ENCODE results near the gene RNF223.

Gene RNF223

DNA sequence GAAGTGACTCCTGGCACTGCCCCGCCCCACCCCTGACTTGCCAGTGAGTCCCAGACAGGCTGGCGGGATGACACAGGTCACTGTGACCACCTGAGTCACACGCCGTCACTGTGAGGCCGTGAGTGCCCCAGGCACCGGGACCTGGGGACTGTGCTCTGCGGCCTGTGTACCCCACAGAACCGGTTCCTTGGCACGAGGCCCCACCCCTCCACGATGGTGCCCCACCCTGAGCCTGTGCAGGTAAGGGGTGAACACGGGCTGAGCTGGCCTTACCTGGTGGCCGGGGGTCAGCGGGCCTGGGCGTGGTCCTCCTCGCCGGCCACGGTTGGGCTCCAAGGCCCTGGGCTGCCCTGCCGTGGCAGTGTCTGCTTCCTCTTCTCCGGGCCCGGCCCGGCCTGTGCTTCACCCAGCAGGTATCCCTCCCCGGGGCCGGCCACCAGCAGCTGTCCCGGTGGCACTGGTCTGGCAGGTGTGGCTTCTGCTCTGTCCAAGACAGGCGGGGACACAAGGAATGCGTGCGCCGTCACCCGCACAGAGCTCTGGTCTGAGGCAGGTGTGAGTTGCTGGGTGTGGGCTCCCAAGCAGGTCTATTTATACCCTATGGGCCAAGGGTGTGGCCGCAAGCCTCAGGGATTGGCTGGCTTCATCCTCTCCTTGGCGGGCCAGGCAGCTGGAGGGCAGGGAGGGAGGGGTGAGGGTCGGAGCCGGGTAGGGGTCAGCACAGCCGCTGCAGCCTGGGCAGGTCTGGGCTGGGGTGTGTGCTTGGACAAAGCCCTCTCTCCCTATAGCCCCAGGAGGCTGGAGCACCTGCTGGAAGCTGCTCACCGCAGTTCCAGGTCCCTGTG is at the start of gene RNF223:
RNF223 (minus strand) TSS at position 564 of the 845 bp plus-strand sequence. CDS start 1,740 bp downstream, outside the sequence.
- no peak for DNase-seq

DNA sequence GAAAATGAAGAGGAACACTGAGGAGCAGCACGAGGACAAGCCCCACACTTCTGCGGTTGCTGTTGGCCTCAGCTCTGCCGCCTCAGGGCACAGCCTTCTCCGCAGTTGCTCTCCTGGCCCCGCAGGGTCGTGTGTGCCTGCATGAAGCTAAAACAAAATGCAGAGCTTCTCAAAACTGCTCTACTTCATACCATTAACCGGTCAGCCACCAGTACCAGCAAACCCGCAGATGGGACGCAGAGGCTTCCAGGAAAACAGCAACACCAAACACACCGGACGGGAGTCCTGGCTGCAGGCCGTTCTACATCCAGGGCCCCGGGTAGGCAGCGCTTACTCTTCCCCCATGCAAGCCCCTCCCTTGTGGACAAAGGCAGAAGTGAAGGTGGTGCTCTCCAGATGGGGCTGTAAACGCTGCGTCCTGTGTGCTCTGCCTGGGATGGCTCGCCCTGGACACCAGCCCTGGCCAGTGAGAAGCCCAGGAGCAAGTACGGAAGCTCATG is 48.9 kb upstream of the RNF223 start:
- DNase-seq = no peak

DNA sequence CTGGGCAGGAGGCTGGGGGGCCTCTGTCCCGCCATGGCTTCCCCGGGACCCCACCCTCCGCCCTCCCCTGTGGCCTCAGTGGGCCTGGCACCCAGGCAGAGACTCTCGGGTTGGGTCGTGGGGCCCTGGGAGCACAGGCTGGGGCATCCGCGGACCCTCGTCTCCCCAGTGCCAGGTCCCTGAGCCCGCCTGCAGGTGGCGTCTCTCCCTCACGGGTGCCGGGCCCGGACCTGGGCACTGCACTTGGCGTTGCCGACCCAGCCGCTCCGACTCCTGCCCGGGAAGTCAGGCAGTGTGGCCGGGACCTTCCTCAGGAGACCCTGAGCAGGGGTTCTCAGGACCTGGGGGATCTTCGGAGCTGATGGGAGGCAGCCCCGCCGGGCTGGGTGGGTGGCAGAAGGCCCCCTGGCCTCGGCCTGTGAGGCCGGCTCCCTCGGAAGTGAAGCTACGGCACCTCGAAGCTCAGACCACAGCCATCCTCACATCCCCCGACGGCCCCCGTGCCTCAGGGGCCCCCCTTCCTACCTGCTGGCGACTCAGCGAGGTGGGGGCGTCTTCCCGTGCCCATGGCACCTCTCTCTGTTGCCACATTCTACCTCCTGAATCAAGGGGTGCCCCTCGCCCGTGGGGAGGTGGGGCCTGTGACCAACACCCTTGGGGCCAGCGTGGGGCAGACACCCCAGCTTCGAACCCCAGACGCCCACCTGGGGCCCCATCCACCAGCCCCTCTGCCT is 48.1 kb upstream of the RNF223 start:
- DNase-seq = no peak

DNA sequence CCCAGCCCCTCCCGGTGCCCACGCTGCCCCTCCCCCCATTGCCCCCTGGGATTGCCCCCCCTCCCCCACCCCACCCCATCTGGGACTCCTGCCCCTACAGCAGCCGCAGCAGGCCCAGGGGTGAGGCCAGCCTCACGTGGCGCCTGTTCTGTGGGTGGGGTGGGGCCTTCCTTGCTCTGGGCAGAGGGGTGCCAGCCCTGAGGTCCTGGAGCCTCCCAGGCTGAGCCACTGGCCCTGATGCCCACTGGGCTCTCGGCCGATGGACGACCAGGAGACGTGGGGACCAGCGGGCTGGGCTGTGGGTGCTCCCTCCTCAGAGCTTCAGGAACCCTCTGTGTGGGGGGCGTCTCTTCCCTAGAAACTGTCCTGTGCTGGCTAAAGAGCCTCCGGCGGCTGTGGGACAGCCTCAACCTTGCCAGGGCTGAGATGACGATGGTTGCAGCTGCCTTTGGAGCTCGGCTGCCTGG is 47.5 kb upstream of the RNF223 start:
- no peak for DNase-seq

DNA sequence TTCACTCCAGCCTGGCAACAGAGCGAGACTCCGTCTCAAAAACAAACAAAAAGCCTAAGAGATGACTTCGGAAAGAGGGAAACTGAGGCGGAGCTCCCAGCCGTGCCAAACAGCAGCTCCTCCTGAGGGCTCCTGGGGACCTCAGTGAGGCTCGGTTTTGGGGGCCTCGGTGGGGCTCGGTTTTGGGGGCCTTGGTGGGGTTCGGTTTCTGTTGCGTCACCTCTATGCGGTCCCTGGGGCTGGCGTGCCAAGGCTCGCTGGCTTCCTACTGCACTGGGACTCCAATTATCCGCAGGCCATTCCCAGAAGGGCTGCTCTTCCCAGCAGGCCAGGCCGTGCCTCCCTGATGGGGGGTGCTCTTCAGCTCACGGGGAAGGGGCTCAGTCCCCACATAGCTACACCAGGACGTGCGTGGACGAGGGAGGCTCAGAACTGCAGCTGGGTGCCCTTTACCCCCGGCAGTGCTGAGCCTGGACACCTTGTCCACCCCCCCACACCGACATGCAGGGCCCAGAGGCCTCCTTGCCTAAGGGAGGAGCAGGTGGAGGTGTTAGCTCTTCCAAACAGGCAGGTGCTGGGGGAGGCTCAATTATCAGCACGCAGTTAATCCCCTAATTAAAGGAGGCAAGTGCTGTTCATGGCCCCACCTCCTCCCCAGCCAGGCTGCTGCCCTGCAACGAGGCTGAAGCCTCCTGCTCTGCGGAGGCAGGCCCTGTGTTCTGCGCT is 46.9 kb upstream of the RNF223 start:
- no peak for DNase-seq

DNA sequence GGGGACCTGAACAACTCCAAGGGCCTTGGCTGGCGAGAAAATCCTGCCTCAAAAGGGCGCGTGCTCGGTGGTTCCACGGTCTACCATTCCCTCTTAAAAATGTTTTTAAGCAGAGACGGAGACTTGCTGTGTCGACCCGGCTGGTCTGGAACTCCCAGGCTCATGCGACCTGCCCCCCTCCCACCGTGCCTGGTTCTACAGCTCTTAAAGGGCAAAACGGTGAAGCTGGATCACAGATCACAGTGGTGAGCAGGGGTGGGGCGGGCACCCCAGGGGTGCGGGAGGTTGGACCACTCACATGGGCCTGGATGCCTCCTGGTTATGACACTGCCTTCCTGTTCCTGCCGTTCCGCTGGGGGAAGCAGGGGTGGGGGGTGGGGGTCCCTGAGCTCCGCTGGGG is 46.0 kb upstream of the RNF223 start:
- no peak for DNase-seq

DNA sequence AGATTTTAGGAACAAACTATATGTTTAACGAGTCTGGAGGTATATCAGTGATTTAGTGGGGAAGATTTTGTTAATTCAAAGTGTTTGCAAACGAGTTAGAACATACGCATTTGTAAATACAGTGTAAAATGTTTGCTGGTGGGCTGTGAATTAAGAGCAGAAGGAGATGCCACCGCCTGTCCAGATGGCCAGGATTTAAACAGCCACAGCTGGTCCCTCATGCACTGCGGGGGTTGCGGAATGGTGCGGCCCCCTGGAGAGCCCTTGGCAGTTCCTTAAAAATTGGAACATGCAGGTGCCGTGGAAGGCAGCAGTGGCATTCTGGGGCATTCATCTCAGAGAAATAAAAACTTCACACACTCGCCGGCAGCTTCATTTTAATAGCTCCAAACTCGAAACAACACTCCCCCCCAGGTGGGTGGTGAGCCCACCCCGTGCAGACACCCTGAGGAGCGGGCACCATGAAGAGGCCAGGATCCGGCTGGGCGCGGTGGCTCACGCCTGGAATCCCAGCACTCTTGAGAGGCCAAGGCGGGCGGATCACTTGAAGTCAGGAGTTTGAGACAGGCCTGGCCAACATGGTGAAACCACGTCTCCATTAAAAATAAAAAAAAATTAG is 45.3 kb upstream of the RNF223 start:
- DNase-seq = no peak

DNA sequence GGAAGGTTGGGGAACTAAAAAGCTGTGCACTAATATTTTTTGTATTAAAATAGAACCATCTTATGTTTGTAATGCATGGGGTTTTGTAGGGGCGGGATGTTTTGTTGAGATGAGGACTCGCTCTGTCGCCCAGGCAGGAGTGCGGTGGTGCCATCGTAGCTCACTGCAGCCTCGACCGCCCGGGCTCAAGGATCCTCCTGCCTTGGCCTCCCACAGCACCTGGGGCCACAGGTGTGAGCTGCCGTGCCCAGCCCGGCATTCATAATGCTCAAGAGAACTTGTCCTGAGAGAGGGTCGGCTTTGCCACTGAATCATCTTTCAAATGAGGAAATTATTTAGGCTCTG is 44.7 kb upstream of the RNF223 start:
- DNase-seq = no peak

DNA sequence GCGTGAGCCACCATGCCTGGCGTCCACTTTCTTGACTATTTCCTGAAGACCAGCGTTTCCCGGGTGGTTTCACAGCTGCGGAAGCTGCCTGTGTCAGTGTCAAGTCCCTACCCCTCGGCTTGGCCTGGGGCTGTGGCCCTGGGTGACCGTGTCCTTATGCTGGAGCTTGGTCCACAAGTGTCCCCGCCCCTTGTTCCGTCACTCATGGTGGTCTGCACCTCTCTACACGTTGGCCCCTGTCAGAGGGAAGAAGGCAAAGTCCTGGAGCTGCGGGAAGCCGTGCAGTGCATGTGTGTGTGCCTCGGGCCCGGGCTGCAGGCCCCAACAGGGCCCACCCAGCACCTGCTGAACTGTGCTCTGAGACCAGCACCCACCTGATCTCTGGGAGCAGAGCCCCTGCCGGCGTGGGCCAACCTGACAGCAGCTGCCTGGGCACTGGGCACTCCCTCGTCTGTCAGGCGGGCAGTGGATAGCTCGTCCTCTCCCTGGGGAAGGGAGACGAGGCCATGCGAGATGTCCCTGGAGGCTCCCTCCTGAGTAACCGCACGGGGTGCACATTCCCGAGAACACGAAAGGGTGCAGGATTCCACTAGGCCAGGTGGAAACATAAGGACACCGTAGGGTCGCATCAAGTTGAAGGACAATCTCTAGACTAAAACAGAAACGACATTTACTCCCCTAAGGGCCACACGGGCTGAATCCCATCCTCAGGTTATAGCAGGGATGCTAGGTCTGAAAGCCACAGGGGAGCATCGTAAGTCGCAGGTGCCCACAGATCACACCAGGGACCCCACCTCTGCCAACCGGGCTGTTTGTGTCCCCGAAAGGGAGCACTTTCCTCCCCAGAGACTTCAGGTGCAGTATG is 44.1 kb upstream of the RNF223 start:
- no peak for DNase-seq

DNA sequence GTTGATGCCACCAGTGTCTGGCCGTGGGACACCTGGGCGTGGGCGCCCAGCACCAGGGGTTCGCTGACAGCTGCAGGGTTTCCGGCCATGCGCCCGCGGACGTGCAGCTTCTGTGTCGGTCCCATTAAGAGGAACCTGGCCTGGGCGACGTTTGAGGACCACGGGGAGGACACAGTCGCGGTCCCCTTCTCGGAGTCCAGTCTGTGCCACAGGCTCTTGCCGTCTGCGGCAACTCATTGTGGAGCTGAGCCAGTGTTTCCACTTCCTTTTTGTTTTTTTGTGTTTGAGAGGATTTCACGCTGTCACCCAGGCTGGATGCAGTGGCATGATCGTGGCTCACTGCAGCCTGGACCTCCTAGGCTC is 43.3 kb upstream of the RNF223 start:
- no peak for DNase-seq

DNA sequence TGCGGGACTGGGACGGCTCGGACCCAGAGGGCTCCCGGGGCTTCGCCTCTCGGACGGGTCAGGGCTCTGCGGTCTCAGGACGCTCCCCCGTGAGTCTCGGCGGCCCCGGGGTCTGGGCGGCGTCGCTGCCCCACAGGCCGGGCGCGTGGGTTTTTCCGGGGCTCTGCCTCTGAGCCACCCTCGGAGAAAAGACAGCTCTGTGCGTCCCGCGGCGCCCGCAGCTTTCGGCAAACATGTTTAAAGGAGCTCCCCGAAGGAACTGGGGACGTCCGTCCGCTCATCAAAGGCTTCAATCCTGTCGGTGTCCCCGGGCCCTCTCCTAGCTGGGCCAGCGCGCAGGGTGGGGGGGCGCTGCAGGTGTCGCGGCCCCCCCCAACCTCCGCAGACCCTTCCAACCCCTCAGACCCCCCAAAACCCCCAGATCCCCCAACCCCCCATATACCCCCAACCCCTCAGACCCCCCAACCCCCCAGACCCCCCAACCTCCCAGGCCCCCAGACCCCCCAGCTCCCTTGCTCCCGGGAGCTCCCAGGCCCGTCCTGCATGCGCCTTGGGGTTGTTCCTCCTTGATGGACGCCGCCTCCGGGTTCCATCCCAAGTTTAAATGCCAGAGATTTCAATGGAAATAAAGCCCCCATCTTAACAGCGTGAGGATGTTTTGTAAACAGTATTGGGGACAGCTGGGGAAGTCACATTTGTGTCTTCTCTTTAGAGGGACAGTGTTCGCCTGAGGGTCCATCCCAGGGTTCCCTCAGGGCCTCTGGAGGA is 42.8 kb upstream of the RNF223 start:
- DNase-seq = no peak

DNA sequence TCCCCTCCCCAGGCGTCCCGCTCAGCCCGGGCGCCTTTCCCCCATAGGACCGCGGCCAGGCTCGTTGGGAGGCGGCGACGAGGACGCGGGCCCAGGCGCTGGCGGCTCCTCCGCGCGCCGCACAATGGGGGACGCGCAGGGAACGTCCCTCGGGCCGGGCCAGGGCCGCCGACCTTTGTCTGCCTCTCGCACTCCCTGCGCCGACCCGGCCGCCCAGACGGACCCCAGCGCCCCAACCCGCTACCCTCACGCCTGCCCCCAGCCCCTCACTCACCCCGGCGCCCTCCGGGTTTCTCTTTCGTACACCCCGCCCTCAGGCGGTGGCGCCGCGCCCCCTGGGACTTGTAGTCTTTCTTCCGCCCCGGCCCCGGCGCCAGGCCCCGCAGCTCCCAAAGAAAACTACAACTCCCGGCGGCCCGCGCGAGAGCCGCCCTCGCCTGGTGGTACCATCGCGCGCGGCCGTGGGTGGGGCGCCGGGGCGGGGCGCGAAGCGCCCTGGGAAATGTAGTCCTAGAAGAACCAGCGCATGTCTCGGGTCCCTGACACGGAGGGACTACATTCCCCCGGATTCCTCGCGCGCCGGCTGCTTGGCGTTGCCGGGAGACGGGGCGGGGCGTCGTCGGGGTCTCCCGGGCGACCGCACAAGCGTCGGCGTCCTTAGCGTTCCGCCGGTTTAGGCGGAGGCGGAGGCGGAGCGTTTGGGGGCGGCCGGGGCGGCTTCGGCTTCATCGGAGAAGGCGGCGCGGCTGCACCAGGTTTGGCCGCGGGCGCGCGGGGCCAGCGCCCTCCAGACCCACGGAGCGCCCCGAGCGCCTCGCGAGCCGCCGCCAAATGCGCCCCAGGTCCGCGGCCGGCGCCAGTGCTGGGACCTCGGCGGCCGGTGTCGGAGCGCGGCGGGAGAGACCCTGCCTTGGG is 41.9 kb upstream of the RNF223 start, which contains the start of gene C1orf159:
C1orf159 (minus strand) TSS at position 304 of the 915 bp plus-strand sequence. CDS start 24,546 bp downstream, outside the sequence.
- DNase-seq = peak; percentile 92

DNA sequence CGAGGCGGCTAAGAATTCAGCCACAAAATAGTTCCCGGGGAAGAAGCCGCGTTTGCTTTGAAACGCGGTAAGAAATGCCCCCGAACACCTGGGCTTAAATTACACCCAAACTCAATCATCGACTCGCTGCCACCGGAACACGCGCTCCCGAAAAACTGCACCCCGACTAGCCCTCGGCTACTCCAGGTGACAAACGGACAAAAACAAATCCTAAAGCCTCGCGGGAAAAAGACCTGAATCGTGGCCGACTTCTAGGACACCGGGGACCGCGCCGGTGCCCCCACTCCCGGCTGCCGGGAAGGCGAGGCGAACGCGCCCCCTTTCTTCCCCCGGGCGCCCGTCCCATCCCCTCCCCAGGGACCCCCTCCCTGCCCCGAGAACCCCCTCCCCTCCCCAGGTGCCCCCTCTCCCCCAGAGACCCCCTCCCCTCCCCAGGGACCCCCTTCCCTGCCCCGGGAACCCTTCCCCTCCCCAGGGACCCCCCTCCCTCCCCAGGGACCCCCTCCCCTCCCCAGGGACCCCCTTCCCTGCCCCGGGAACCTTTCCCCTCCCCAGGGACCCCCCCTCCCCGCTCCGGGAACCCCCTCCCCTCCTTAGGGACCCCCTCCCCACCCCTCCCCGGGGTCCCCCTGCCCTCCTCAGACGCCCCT is 41.2 kb upstream of the RNF223 start:
- no peak for DNase-seq

DNA sequence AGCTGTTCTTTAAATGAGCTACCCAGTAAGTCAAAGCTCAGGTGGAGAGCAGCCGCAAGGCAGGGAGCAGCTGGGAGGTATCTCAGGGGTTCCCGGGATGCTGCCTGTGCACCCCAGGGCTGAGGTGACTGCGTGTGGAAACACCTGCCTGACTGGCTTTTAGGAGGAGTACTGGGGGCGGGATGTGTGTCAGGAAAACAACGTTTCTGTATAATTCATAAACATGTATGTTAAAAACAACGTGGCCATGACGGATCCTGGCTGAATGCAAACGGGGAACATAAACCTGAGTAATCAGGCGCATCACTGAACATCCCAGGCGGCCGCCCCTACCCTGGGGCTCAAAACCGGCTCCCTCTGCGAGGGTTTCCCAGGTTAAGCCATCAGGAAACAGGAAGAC is 40.3 kb upstream of the RNF223 start:
- no peak for DNase-seq

DNA sequence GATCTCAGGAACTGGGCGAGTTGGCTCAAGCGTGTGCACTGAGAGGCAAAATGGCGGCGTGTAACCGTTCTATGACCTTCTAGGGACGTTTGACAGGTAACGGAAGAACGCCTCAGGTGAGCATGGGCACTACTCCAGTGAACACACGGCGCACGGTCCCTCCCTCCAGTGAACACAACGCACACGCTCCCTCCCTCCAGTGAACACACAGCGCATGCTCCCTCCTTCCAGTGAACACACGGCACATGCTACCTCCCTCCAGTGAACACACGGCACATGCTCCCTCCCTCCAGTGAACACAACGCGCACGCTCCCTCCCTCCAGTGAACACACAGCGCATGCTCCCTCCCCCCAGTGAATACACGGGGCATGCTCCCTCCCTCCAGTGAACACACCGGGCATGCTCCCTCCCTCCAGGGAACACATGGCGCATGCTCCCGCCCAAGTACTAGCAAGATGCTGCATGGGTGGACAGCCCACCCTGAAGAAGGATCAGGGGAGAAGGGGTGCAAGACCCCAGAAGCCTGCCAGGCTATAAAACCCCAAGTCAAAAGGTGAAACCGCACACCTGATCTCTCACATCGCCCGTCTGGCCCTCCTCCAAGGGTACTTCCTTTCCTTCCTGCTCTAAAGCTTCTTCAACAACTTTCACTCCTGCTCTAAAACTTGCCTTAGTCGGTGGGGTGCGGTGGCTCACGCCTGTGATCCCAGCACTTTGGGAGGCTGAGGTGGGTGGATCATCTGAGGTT is 38.3 kb upstream of the RNF223 start:
- DNase-seq = no peak

DNA sequence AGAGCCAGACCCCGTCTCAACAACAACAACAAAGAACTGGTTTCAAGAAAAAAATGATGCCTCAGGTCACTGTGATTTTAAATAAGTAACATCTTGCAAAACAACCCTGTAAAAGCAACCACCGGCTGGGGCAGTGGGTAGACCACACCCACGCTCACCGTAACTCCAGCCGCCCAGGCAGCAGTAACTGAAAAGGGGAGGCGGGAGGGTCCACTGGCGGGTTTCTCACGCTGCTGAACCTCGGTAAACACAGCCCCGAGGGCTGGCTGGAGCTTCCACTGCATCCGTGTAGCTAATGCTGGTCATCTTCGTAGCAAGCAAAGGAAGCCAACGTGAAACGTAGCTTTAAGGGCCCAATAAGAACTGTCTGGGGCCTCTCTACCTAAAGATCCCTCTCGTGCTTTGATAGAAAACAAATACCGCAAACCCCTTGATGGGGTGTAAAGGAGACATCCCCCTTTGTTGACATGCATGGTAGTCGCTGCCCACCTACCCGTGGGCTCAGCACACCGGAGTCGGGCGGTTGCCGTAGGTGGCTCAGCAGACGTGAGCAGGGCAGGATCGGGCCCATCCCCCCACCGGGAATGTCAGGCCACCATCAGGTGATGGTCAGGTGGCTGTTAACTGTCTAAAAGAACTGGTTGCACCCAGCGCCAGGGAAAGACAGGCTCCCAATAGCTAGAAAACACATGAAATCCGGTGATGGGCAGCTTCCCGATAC is 37.6 kb upstream of the RNF223 start:
- no peak for DNase-seq

DNA sequence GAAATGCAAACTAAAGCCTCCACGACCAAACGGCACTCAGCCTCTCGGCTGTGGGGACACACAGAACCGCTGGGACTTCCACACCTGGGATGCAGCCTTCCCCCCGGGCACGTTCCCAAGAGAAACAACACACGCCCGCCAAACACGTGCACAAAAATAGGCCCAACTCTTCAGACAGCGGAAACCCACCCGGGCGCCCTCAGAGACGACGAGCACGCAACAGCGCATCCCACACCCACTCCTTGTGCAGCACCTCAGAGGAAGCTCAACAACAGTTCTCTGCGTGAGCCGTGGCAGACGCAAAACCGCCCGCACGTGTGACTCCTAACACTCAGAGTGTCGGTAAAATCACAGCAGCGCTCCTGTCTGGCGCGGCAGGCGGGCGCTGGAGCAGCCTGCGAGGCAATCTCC is 36.5 kb upstream of the RNF223 start:
- DNase-seq = no peak

DNA sequence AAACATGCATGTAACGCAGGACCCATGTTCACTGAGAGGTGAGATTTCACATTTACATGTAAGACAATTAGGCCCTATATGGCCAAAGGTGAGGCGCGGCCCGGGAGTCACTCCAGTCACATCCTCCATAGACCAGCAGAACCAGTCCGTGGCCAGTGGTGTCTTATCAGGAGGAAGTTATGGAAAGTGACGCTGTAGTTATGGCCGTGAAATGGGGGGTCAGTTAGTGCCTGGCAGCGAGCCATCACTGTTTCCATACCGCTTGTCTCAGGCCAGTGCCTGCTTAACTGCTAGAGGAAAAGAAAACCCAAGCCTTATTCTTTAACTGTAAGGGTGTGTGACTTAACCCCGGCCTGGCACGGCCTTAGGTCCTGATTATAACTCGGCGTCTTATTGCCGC is 35.6 kb upstream of the RNF223 start:
- DNase-seq = no peak
